K562 (cell line): ENCODE measurements around the gene PRPF39. TPM values are rescaled to one million over a fixed set of nuclear protein-coding genes. Genes with fewer than 3 reads are reported as not detected.
A peak's percentile ranks its signal among the peaks of the same experiment; 100 is the strongest.

Experiments used
- CHAMP1 ChIP-seq: fragments of 450-650 bp; IDR thresholded peaks from 2 replicates; pipeline ENCODE4 v1.6.1; 2016; ENCODE audit warnings: mild to moderate bottlenecking
- EZH2 ChIP-seq: IDR thresholded peaks from 2 replicates; pipeline ENCODE4 v1.6.1; 2012; ENCODE audit warnings: low read depth, mild to moderate bottlenecking, inconsistent platforms, low read length, borderline replicate concordance
- GABPA ChIP-seq: fragments of 200-800 bp; sonication (Bioruptor generic); conservative IDR thresholded peaks from 2 replicates; pipeline ENCODE4 v1.6.1; 2016; ENCODE audit warnings: low read depth, missing genetic modification characterization, missing compliant biosample characterization
- KLF6 ChIP-seq: fragments of 250-450 bp; sonication (Bioruptor Pico); IDR thresholded peaks from 2 replicates; pipeline ENCODE4 v1.4.0; 2020; ENCODE audit warnings: mild to moderate bottlenecking, moderate library complexity, borderline replicate concordance
- NFRKB ChIP-seq: fragments of 450-650 bp; IDR thresholded peaks from 2 replicates; pipeline ENCODE4 v1.6.1; 2016; ENCODE audit warnings: low read depth
- NRF1 ChIP-seq, 2 experiments: fragments of 450-650 bp; IDR thresholded peaks in 1 of 2; conservative IDR thresholded peaks in 1 of 2; 2 replicates each; pipeline ENCODE4 v1.6.1; 2014; ENCODE audit warnings: mild to moderate bottlenecking in 2 of 2
- SP2 ChIP-seq: IDR thresholded peaks from 2 replicates; pipeline ENCODE4 v1.6.1; 2011; ENCODE audit warnings: mild to moderate bottlenecking, low read depth, low read length, moderate library complexity; ENCODE audit not compliant: poor library complexity, severe bottlenecking; ENCODE audit errors: extremely low read depth
- TAF7 ChIP-seq: fragments of 450-650 bp; IDR thresholded peaks from 2 replicates; pipeline ENCODE4 v1.6.1; 2016; ENCODE audit warnings: missing genetic modification characterization, missing compliant biosample characterization
- polyA plus RNA-seq, 8 experiments: library from polyadenylated mRNA; depleted of rRNA in 4 of 8; stranded (reverse) in 5 of 8; unstranded in 3 of 8; fragments of >200 nt; fragmentation: Nextera tagmentation in 2 of 8; fragmentation: Illumina TruSeq in 1 of 8; extraction: Ambion mirVana in 2 of 8; extraction: Trizol in 1 of 8; gene quantifications; 2 replicates each; pipeline versions ENCODE4 v1.2.1 to v1.2.3, GENCODE V29; 2011 to 2014; ENCODE audit warnings: inconsistent platforms in 1 of 8, missing spikeins in 1 of 8
- total RNA-seq, 7 experiments: library from RNA; depleted of rRNA in 6 of 7; stranded (reverse); fragments of >200 nt in 6 of 7; fragmentation: Illumina TruSeq in 2 of 7; extraction: Trizol in 2 of 7; gene quantifications; 2 replicates each; pipeline versions ENCODE4 v1.2.1 to v1.2.3, GENCODE V29; 2011 to 2021; ENCODE audit warnings: low replicate concordance in 1 of 7
- TF ChIP-seq, protein P1 (sequence below), 3 experiments: fragments of 200-800 bp in 1 of 3; fragments of 250-450 bp in 1 of 3; fragments of 450-650 bp in 1 of 3; sonication (Bioruptor Pico) in 1 of 3; sonication (Bioruptor generic) in 1 of 3; formaldehyde crosslinking in 1 of 3; IDR thresholded peaks; 2 replicates each; pipeline versions ENCODE4 v1.6.1 to v1.8.0; 2016 to 2022; ENCODE audit warnings: mild to moderate bottlenecking in 2 of 3, missing genetic modification characterization in 2 of 3, missing compliant biosample characterization in 1 of 3, moderate library complexity in 1 of 3
- TF ChIP-seq, protein P2 (sequence below): fragments of 450-650 bp; formaldehyde crosslinking; IDR thresholded peaks from 2 replicates; pipeline ENCODE4 v1.4.0; 2022; ENCODE audit warnings: missing genetic modification characterization
- TF ChIP-seq, protein P3 (sequence below): fragments of 450-650 bp; IDR thresholded peaks from 2 replicates; pipeline ENCODE4 v1.6.1; 2016; ENCODE audit warnings: borderline replicate concordance

The PRPF39 gene
- total and polyA plus RNA-seq, 9 of the 15 experiments (the other 6 are each of a cell fraction or from before 2014, with no cell fraction given) = 13.3 to 50.4 (median 24.8) TPM

DNA sequence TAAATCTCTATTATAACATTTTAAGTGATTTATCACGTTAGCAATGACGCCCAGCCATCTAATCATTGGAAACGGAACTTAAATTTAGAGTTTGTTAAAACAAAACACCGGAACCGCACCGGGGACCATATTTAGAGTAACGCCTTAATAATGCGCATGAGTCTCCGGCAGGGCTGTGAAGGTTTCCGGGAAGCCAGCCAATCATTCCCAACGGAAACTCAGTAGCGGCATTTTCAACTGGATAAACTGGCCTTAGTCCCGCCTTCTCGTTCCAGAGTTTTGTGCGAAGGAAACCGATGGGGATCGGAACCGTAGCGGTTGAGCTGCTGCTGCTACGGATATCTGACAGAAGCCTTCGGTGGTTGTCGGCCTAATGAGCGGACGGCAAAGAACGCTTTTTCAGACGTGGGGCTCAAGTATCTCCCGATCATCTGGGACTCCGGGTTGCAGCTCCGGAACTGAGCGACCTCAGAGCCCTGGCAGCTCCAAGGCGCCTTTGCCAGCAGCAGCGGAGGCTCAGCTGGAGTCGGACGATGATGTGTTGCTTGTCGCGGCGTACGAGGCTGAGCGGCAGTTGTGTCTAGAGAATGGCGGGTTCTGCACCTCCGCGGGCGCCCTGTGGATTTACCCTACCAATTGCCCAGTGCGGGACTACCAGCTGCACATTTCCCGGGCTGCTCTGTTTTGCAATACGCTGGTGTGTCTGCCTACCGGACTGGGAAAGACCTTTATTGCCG is 51.9 kb downstream of the PRPF39 start, which contains the start of gene FANCM (continued):
- TF ChIP-seq CHAMP1 = 0 out of 2 replicates have a peak, but pooled peaks have one; percentile 67
- peak; percentile 79; the same call in 1 of the 2 replicates for TF ChIP-seq NFRKB
- peak; percentile 48 for TF ChIP-seq SP2
- peak; percentile 75 to 79 for TF ChIP-seq NRF1 (conservative IDR thresholded peaks at IDR 0.05 in 1 of 2, IDR thresholded peaks at IDR 0.05 in 1 of 2)
- TF ChIP-seq EZH2 = no peak
- TF ChIP-seq, protein P1, sequence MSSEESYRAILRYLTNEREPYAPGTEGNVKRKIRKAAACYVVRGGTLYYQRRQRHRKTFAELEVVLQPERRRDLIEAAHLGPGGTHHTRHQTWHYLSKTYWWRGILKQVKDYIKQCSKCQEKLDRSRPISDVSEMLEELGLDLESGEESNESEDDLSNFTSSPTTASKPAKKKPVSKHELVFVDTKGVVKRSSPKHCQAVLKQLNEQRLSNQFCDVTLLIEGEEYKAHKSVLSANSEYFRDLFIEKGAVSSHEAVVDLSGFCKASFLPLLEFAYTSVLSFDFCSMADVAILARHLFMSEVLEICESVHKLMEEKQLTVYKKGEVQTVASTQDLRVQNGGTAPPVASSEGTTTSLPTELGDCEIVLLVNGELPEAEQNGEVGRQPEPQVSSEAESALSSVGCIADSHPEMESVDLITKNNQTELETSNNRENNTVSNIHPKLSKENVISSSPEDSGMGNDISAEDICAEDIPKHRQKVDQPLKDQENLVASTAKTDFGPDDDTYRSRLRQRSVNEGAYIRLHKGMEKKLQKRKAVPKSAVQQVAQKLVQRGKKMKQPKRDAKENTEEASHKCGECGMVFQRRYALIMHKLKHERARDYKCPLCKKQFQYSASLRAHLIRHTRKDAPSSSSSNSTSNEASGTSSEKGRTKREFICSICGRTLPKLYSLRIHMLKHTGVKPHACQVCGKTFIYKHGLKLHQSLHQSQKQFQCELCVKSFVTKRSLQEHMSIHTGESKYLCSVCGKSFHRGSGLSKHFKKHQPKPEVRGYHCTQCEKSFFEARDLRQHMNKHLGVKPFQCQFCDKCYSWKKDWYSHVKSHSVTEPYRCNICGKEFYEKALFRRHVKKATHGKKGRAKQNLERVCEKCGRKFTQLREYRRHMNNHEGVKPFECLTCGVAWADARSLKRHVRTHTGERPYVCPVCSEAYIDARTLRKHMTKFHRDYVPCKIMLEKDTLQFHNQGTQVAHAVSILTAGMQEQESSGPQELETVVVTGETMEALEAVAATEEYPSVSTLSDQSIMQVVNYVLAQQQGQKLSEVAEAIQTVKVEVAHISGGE (CRISPR knock-in tag; IDR thresholded peaks at IDR 0.05) = peak; percentile 90 to 99 (median 98)
- TF ChIP-seq, protein P2, sequence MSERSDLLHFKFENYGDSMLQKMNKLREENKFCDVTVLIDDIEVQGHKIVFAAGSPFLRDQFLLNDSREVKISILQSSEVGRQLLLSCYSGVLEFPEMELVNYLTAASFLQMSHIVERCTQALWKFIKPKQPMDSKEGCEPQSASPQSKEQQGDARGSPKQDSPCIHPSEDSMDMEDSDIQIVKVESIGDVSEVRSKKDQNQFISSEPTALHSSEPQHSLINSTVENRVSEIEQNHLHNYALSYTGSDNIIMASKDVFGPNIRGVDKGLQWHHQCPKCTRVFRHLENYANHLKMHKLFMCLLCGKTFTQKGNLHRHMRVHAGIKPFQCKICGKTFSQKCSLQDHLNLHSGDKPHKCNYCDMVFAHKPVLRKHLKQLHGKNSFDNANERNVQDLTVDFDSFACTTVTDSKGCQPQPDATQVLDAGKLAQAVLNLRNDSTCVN (CRISPR knock-in tag) = no peak
- TF ChIP-seq TAF7 = 0 out of 2 replicates have a peak, but pooled peaks have one; percentile 37
- TF ChIP-seq GABPA = peak; percentile 97
- TF ChIP-seq, protein P3, sequence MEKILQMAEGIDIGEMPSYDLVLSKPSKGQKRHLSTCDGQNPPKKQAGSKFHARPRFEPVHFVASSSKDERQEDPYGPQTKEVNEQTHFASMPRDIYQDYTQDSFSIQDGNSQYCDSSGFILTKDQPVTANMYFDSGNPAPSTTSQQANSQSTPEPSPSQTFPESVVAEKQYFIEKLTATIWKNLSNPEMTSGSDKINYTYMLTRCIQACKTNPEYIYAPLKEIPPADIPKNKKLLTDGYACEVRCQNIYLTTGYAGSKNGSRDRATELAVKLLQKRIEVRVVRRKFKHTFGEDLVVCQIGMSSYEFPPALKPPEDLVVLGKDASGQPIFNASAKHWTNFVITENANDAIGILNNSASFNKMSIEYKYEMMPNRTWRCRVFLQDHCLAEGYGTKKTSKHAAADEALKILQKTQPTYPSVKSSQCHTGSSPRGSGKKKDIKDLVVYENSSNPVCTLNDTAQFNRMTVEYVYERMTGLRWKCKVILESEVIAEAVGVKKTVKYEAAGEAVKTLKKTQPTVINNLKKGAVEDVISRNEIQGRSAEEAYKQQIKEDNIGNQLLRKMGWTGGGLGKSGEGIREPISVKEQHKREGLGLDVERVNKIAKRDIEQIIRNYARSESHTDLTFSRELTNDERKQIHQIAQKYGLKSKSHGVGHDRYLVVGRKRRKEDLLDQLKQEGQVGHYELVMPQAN = peak; percentile 86
- TF ChIP-seq KLF6 (CRISPR knock-in tag) = no peak
